GM21529 (cell line): ENCODE measurements around the gene MFSD6L.
A peak's percentile ranks its signal among the peaks of the same experiment; 100 is the strongest.
"Not testable (repeated sequence)": the region's sequence is repeated elsewhere in the genome, so short reads cannot be mapped to it uniquely, and the experiment has no call there.

Experiments
- ATAC-seq: cut with Tn5 transposase; IDR thresholded peaks from one replicate; pipeline ENCODE4 v1.9.1; 2021; ENCODE audit not compliant: unreplicated experiment

The MFSD6L gene

DNA sequence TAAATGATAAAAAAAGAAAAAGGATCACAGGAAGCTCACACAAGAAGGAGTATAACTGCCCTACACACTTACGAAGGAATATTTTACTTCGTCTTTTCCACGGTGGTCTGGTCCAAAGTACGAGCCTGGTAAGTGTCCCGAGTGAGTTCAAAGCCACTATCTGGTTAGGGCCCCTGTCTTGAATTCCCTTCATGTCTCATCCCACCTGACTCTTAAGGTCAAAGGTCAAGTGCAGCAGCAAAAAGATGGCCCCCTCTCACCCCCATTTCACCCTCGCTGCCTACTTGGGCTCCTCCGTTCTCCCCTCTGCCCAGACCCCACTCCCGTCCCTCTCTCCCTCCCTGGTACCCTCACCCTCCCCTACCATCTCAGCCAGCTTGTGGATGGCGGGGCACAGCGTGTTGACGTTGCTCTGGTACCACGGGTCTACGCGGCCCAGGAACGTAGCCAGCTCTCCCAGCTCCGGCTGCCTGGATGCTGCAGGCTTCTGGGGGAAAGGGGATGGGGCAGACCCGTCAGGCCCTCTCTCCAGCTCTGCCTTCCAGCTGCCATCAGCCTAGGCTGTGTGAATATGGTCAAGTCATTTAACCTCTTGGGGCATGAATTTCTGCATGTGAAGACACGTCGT, 27.8 kb upstream of the MFSD6L start:
- ATAC-seq = no peak

DNA sequence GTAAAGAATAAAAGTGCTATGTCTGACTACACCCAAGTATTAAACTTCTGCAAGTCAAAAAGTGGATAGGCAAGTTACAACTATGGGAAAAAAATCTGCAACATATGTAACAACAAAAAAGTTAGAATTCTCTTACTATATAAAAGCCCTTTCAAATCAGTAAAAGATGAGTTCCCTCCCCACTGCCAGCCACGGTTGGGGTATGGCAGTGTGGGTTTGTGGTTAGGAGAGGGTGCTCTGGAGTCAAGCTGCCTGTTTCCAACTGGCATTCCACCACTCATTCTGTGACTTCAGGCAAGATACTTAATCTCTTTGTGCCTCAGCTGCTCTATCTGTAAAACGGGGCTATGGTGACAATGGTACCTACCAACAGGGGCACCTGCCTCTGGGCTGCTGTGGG, 26.6 kb upstream of the MFSD6L start:
- ATAC-seq = no peak

DNA sequence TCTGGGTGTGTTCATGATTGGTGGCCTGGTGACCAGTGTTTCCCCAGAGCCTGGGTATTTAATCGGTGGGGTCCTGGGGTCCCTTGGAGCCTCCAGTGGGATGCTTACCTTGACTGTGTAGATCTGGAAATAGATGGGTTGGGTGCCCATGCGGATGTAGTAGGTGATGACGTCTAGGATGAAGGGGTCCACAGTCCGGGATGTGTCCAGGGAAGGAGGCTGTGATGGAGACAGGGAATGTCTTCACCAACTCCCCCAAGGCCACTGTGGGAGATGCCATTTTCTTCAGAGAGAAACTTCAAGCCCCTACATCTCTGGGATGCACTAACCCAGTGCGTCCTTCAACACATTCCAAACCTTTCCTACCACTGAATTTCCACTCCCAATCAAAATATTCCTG, 24.1 kb upstream of the MFSD6L start:
- ATAC-seq = no peak

DNA sequence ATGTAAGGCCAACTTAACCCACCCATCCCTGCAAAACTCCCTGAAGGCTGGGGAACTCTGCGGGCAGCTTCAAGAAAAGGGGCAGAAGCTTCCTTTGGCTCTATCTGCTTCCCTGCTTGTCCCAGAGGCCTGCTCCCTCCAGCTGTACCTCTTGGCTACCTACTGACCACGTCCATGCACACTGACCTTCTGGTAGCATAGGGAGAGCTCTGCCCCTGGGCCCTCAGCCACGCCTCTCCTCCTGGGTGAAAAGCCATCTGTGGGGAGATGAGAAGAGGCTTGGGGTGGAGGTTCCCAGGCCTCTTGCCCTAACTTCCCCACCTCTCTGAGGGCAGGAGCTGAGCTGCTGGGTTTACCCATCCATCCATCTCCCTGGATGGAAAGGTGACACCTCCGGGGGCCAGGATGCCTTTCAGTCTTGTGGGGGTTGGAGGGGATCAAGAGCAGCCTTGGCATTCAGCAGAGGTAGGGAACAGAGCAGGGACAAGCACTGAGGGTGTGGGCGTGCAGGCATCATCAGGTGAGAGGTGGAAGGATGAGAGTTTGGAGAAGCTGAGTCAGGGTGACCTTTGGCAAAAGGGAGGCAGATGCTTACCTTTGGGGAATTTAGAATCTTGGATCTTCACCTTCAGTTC, 23.4 kb upstream of the MFSD6L start:
- no peak for ATAC-seq

DNA sequence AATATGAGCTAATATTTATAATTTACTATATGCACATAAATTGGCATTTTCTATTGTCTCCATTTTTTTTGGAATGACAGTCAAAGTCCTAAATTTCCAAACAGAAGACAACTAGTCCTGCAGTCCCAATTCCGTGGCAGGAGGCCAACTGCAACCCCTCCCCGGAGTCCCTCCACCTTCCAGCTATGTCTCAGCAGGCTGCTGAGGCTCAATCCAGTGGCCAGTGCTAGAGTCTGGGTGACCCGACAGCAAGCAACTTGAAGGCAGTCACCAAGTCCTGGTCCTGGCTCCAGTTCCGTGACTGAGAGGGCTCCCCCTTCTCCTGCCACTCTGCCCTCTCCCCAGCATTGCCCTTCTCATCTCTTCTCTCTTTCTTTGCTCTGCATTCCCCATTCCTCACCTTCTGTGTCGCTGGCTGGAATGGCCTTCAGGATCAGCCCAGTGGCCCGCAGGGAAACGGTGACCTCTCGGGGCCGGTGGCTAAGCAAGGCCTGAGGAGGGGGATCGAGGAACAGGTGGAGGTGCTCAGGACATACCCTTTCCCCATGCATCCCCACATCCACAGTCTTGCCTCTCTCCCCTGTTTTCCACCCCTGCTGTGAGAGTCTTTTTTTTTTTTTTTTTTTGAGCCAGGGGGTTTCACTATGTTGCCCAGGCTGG, 22.4 kb upstream of the MFSD6L start:
- no peak for ATAC-seq

DNA sequence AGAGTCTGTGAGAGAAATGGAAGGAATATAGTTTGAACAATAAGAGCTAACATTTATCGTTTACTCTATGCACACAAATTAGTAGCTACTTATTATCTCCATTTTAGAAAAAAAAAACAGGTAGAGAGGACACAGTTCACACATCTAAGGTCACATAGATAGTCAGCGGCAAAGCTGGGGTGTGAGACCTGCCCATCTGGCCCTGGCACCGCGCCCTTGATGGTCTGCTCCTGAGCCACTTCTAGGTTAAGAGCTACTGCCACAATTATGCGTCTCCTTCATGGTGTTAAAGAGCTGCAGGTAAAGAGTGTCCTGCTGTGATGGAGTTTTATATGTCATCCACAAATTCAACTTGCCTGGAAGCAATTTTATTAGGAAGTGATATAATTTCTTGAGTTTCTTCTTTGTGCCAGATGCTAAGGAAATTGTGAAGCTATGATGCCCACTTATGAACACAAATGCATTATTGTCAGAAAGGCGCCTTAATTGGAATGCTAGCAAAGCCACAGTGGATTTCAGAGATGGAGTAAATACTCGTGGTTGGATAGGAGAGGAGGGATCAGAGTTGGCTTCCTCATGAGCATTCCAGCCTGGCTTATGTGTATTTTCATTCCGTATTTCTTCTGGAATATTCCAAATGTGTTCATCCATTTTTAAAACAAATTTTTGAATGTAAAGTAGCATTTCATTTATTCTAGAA, 21.3 kb upstream of the MFSD6L start:
- ATAC-seq = no peak

DNA sequence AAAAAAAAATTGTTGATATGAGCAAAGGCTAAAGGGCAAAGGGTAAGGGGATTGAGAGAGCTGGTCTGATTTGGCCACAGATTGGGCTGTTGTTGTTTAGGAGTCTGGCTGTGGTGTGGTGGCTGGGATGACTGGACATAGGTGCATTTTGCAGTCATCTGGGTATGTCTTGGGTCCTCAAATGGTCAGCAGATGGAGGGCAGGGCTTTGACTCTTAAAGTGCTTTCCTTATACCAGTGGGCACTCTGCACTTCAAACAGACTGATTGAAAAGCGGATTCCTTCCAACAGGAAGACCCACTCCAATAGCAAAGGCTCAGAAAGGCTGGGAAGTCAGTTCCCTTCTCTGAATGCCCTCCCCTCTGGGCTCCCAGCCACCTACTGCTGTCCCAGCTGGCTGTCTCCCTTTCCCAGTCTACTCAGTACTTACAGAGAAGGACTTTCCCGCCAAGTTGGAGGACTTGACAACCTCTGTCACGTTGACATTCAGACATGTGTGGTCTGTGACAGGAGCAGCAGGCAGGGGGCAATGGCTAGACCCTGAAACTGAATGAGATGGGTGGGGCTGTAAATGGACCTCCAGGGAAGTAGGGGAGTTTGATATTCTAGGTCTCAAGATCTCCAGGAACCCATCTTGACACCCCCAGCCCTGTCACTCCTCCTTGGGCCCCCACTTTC, 19.6 kb upstream of the MFSD6L start:
- no peak for ATAC-seq

DNA sequence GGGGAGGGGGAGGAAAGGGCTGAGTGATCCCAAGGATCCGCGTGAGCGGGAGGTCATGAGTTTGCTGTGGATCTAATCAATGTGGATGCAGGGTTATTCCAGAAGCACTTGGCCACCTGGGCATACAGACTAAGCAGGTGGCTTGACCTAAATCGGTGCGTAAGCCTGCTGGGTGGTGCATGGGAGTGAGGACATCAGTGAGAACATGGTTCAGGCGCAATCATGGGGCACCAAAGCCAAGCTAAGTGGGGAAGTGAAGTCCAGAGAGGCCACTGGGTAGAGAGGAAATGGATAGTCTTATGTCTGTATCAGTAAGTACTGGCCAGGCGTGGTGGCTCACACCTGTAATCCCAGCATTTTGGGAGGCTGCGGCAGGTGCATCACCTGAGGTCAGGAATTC, 18.9 kb upstream of the MFSD6L start:
- no peak for ATAC-seq

DNA sequence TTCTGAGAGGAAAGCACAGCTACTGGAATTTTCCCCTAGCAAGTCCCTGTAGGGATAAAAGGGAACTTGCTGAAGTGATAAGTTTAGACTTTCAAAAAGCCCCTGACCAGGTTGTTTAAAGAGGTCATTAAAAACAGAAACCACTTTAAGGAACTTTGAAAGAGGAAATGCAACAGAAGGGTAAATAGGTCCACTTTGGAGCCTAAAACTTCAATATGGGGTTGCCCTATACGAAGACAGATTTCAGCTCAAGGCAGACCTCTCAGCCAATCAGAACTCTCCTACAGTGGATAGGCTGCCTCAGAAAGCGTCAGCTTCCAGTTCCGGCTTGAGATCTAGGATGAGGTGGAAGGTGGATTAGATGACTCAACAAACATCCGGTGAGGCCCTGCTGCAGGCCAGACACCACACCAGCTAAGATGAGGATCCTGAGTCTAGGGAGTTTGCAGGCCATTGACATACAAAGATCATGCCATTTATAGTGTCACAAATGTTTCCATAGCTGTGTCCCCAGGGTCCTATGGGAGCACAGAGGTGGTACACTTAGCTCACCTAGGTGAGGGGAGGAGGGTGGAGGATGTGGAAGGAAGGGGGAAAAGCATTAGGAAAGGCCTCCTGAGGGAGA, 7.9 kb upstream of the MFSD6L start:
- peak; percentile 90 for ATAC-seq

DNA sequence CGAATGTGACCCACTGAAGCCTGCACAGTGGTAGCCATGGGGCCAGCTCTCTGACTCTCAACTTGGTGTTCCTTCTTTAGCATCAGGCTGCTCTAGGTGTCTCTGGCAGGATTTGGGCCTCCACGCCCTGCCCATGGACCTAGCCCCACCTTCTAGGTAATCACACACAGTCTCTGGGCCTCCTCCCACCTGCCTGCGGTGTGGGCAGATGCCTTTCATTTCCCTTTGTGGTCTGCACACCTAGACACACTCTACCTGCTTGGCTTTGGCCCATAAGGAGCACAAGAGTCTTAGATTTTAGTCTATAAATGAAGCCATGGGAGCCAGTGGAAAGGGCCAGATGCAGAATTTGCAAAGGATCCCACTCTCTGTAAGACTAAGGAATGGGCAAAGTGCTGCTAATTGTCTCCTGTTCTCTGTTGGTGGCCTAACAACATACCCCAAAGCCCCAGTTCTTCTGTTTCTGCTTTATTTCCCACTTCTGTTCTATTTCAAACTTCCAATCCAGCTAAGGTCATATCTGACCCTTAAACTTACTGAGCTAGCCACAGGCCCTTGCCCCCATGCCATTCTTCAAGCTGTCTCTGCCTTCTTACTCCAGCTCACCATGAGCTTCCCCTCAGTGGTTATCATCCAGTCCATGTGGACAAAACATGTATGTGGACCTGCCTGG, 7.2 kb upstream of the MFSD6L start:
- no peak for ATAC-seq

DNA sequence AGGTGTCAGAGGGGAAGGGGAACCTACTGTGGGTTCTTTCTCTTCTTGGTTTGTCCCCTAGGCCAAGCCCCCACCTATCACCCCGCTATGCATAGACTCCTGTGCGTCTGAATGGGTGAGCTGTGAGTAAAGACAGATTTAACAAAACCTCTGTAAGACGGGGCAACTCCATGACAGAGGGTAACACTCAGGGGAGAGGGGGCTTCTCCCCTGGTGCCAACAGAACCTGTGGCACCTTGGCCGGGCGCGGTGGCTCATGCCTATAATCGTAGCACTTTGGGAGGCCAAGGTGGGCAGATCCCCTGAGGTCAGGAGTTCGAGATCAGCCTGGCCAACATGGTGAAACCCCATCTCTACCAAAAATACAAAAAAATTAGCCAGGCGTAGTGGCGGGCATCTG, 6.2 kb upstream of the MFSD6L start:
- not testable (repeated sequence) for ATAC-seq

DNA sequence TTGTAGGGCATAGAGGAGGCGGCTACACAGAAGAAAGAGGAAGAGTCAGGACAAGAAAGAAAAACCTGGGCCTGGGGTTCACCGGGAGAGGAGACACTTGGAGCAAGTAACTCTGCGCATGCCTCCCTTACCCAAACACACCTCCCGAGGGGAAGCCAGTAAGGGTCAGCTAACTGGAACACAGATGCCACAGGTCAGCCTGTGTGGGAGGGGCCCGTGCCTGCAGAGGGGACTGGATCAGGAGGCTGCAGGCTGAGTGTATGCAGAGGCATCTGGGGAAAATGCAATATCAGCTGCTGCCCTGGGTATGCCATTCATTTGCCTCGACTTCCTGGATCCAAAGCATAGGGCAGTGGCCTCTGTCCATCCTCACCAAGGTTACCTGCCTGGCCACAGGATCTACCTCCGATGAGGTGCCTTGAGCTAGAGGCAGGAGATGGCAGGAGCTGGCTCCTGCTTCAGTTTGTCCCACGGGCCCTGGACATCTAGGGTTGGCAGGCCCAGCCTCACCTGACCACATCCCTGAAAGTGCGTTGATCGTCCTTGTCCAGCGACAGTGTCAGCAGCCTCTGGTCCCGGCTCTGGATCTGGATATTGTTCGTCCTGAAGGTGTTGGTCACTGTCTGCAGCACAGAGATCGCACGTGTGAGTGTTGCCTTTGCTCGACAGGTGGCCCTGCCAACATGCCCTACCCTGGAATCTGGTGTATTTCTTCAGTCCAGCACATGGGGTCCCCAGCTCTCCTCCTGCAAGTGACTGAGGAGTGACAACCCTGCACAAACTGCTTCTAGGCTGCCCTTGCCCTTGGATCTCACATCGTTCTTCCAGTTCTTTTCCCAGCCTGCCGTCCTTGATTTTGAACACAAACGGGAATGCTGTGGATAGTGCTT, 4.6 kb upstream of the MFSD6L start:
- no peak for ATAC-seq

DNA sequence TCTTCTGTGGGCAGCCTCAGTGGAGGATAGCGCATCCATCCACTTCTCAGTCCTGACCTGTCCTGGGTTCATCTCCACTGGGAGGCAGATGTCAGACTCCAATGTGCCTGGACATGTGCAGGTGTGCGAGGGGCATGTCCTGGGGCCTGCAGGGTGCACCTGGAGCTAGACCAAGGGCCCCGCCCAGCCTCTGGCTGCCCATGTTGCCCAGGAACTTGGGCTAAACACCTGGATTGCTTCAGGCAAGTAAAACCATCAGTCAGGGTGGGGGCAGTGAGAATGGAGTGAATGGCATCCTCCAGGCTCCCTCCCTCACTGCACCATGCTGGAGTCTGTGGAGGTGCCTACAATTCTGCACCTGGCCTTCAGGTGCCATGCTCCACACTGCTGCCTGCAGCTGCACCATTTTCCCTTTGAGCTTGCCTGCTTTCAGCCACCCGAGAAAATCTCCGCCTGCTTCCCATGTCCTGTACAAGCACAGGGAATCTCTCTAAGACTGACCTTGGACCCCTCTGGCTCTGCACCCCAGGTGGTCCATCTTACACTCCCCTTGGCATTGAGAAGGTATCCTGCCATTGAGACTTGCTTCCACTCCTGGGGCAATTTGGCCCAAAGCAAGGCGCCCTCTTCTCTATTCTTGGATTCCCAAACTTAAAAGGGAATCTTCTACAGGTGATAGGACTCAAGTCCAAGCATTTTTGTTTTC, 2.1 kb upstream of the MFSD6L start:
- no peak for ATAC-seq

DNA sequence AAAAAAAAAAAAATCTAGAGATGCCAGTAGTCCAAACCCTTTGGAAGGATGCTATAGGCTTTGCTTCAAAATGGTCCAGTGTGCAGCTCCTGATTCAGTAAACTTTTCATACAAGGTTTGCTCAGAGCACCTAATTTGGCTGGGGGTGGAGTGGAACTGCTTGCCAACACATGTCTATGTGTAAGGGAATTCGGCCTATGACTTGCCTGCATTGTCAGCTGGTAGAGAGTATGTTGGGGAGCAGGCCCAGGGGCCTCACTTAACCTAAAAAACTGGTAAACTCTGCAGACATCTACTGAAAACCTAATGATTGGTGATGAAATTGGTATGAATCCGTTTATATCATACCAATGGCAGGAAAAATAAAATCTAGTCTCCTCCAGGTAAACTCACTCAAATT, 1.5 kb upstream of the MFSD6L start:
- ATAC-seq = no peak

DNA sequence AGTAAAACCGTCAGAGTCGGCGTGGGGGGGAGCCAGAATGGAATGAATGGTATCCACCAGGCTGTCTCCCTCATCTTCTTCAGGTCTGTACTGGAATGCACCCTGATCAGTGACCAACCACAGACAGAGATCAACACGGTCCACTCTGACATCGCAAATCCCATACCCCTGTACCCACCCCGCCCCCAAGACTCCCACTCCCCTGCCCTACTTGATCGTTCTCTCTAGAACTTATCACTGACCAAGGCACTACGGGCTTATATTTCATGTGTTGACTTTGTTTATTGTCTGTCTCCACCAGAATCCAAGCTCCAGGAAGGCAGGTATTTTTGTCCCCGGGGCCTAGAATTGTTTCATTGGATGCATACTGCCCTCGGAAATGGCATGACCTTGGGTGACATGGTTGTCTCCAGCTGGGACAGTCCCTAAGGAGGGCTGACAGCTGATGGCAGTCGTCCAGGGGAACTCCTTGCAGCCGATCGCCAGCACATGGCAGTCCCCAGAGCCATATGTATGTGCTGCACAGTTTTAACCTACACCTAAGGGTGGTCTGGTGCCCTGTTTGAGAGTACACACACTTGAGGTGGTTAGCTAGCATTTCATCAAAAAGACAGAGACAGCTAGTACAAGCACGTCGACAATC, 526 bp upstream of the MFSD6L start:
- no peak for ATAC-seq

DNA sequence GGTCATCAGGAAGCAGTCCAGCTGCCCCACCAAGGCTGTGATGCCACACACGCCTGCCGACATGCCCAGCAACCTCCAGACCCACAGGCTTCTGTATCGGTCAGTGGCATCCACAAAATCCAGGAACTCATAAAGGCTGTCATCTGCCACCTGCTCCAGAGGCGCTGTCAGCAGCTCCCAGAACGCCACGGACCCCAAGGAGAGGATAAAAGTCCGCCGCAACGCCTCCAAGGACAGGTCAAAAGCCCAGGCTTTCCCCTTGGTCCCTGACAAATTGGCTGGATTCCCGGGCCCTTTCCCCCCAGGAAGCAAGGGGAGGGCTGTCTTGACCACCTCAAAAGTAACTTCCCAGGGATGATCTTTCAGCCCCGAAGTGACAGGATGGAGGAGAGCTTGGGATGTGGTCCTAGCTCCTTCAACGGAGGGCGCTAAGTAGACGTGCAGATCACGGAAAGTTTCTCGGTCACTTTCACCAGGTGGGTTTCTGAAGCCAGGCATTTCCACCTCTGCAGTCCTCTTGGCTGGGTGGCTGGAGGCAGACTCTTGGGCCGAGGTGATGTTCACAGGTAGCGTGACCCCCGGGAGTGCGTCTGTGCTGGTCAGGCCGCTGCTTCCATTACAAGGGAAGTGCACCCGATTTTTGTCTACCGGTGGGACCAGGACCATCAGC, 854 bp downstream of the MFSD6L start:
- no peak for ATAC-seq

DNA sequence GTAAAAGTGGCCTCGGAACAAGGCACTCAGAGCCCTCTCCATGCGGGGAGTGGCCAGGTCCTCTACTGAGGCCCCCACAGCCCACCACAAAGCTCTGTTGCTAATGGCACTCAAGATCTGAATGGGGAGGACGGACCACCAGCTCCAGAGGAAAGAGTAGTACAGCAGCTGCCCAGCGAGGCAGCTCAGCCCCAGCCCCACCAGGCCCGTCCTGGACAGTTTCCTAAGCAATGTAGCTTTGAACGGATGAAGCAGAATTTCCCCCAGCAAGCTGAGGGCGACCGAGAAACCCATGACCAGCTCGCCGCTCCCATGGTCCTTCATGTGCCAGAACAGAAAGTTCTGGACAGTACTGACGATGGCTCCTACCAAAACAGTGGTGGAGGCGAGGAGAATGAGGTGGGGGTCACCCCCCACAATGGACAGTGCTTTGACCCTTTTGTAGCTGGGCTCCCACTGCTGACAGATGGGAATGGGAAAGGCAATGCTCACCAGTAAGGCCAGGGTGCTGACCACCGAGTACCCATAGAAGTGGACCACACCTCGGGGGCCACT, 1.5 kb downstream of the MFSD6L start:
- ATAC-seq = no peak

DNA sequence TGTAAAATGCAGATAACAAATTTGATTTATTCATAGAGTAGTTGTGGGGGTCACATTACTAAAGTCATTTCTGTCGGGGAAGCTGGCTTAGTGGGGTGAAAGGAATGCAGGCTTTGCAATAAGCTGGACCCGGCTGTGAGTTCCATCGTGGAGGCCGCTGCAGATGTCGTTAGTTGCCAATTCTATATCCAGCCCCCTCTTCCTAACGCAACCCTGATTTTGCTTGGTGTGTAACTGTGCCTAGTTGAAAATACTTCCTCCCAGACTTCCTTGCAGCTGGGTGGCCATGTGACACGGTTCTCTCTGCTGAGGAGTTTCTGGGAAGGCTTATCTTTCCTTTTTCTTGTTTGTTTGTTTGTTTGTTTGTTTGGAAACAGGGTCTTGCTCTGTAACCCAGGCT, 4.5 kb downstream of the MFSD6L start:
- ATAC-seq = no peak
